Spleen (tissue), 11 donors: Measurements from ENCODE around the gene VEGFC. TPM values are rescaled to one million over a fixed set of nuclear protein-coding genes. Genes with fewer than 3 reads are reported as not detected.

Experiments
- DNase-seq: peaks from one replicate; pipeline ENCODE4 v3.0.0-alpha.2; 2020
- H3K27ac ChIP-seq, 8 donors: fragments of 200-600 bp; sonication (generic) in 7 of 8; 1 replicate in 4 of 8; 2 replicates in 4 of 8; pipeline versions ENCODE4 v1.5.0 to v1.8.0; 2016 to 2021; ENCODE audit warnings: inconsistent platforms in 4 of 8, mild to moderate bottlenecking in 4 of 8, moderate library complexity in 1 of 8
- H3K27me3 ChIP-seq, 7 donors: fragments of 200-600 bp; sonication (generic) in 6 of 7; replicated peaks in 1 of 7; 1 replicate in 4 of 7; 2 replicates in 3 of 7; pipeline versions ENCODE4 v1.5.0 to v1.8.0; 2016 to 2021; ENCODE audit warnings: inconsistent platforms in 3 of 7, mild to moderate bottlenecking in 1 of 7
- H3K36me3 ChIP-seq, 6 donors: fragments of 200-600 bp; sonication (generic) in 5 of 6; 1 replicate in 4 of 6; 2 replicates in 2 of 6; pipeline versions ENCODE4 v1.5.0 to v1.8.0; 2016 to 2021; ENCODE audit warnings: inconsistent platforms in 2 of 6
- H3K4me1 ChIP-seq, 6 donors: fragments of 200-600 bp; sonication (generic) in 5 of 6; 1 replicate in 3 of 6; 2 replicates in 3 of 6; pipeline versions ENCODE4 v1.5.0 to v1.8.0; 2016 to 2021; ENCODE audit warnings: inconsistent platforms in 3 of 6
- H3K4me3 ChIP-seq, 8 donors: fragments of 200-600 bp; sonication (generic) in 7 of 8; 1 replicate in 4 of 8; 2 replicates in 4 of 8; pipeline versions ENCODE4 v1.5.0 to v1.8.0; 2016 to 2021; ENCODE audit warnings: inconsistent platforms in 4 of 8, mild to moderate bottlenecking in 4 of 8, moderate library complexity in 2 of 8
- H3K9me3 ChIP-seq, 8 donors: fragments of 200-600 bp; sonication (generic) in 7 of 8; 1 replicate in 4 of 8; 2 replicates in 4 of 8; pipeline versions ENCODE4 v1.5.0 to v1.8.0; 2016 to 2021; ENCODE audit warnings: inconsistent platforms in 4 of 8
- POLR2A ChIP-seq, 3 donors: fragments of 450-650 bp; IDR thresholded peaks; one replicate each; pipeline ENCODE4 v1.5.1; 2017; ENCODE audit warnings: antibody characterized with exemption in 3 of 3, mild to moderate bottlenecking in 1 of 3
- POLR2AphosphoS5 ChIP-seq, 3 donors: sonication (generic); formaldehyde crosslinking; IDR thresholded peaks; one replicate each; pipeline ENCODE4 v1.5.1; 2017; ENCODE audit warnings: antibody characterized with exemption in 3 of 3
- WGBS, 5 donors: extraction: QIAGEN DNeasy Blood & Tissue Kit in 3 of 5; methylation state at CpG; one replicate each; pipeline versions ENCODE4 v1.1.5 to v1.1.7; 2013 to 2018; 5-methylcytosine and 5-hydroxymethylcytosine counted together
- intact Hi-C: fragments of 100-400 bp; cut with DNase I; formaldehyde crosslinking; loops from one replicate; pipeline ENCODE4 v1.15.0; 2023; ENCODE audit warnings: low total_unique reads
- polyA plus RNA-seq, 3 donors: library from polyadenylated mRNA; stranded (reverse); fragments of 200-250 nt; gene quantifications; one replicate each; pipeline ENCODE4 v1.2.1, GENCODE V29; 2013
- total RNA-seq, 7 donors: library from RNA; depleted of rRNA in 3 of 7; stranded (reverse); fragments of >200 nt in 3 of 7; fragmentation: NEBNext Ultra II Directional in 4 of 7; extraction: Animal tissue kit (Norgen Biotek cat#: 25700) in 4 of 7; gene quantifications; one replicate each; pipeline versions ENCODE4 v1.1.0 to v1.2.1, GENCODE V29; 2016 to 2021
- TF ChIP-seq, protein P1 (sequence below), 11 experiments: fragments of 200-600 bp in 7 of 11; fragments of 450-650 bp in 4 of 11; sonication (generic) in 4 of 11; IDR thresholded peaks in 8 of 11; conservative IDR thresholded peaks in 3 of 11; 1 replicate in 7 of 11; 2 replicates in 4 of 11; pipeline versions ENCODE4 v1.4.0 to v1.8.0; 2016 to 2021; ENCODE audit warnings: antibody characterized with exemption in 11 of 11, inconsistent platforms in 4 of 11, mild to moderate bottlenecking in 1 of 11
- donor health status: healthy with polysubstance abuse.
- donor health status: DM: no; HTN: no; CAD: no; lungs with moderate emphysema.
- donor health status: DM: no; HTN: no; CAD: no.
- donor health status: Bipolar disorder and iron deficiency.
- donor health status: healthy.
- donor health status: DM: no; HTN: no; CAD: no.
- donor health status: DM: yes; HTN: yes; CAD: no.

Gene VEGFC
- total and polyA plus RNA-seq, 10 donors: 3.3 to 11.6 (median 4.6) TPM

DNA sequence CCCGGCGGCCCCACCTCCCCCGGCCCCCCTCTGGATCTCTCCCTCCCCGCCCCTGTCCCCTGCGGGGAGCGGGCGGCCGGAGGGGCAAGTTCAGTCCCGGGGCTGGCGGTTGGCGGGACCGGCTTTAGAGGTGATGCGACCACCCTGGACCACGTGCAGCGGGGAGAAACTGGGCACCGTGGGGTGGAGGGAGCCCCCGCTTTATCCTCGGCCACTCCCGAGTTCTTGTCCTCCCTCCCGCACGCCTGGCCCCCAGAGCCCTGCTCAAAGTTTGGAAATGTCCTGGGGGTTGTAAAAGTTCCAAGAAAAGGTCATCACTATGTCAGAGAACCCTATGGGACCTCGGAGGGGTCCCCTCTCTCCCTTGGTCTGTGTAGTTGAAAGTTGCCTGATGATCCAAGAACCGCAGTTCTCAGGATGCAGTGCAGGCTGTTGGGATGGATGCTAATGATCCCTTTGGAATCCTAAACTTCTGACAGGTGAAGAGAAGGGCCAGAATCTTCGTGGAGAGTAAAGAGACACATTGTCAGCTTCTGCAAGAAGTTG lies 411 bp upstream of the VEGFC start:
- H3K4me1 ChIP-seq: peaks cover 0 to 16% (median 12%) of the 10 kb centered on the region in 6 donors
- no peak for TF ChIP-seq POLR2AphosphoS5 (IDR thresholded peaks at IDR 0.05)
- TF ChIP-seq, protein P1, sequence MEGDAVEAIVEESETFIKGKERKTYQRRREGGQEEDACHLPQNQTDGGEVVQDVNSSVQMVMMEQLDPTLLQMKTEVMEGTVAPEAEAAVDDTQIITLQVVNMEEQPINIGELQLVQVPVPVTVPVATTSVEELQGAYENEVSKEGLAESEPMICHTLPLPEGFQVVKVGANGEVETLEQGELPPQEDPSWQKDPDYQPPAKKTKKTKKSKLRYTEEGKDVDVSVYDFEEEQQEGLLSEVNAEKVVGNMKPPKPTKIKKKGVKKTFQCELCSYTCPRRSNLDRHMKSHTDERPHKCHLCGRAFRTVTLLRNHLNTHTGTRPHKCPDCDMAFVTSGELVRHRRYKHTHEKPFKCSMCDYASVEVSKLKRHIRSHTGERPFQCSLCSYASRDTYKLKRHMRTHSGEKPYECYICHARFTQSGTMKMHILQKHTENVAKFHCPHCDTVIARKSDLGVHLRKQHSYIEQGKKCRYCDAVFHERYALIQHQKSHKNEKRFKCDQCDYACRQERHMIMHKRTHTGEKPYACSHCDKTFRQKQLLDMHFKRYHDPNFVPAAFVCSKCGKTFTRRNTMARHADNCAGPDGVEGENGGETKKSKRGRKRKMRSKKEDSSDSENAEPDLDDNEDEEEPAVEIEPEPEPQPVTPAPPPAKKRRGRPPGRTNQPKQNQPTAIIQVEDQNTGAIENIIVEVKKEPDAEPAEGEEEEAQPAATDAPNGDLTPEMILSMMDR (IDR thresholded peaks at IDR 0.05 in 8 of 11, conservative IDR thresholded peaks at IDR 0.05 in 3 of 11): peak in 1 of 11 experiments; percentile 5
- TF ChIP-seq POLR2A (IDR thresholded peaks at IDR 0.05): no peak
- WGBS, 5 donors: 10 to 26% (median 13%) methylated on average over 9 to 24 of the region's 24 CpGs
- intact Hi-C loops: no loop called here
- H3K27me3 ChIP-seq: peaks cover 0 to 42% (median 17%) of the 10 kb centered on the region in 7 donors
- peak overlapping the region in 6 of 8 donors; percentile 13 to 73 (median 54) for H3K4me3 ChIP-seq
- H3K36me3 ChIP-seq: no peaks in the 10 kb centered on the region
- H3K9me3 ChIP-seq: no peaks in the 10 kb centered on the region
- no peak for DNase-seq
- peak overlapping the region in 3 of 8 donors; percentile 26 to 57 (median 34) for H3K27ac ChIP-seq

- peak; percentile 69 for DNase-seq
- Histone ChIP-seq H3K27me3 (peaks cover 0 to 42% (median 17%) of the 10 kb centered on the region in 7 donors), H3K27ac (peak overlapping the region in 7 of 8 donors; percentile 57 to 75 (median 64)), H3K4me3 (peak overlapping the region; percentile 42 to 73 (median 50)), H3K9me3 (no peaks in the 10 kb centered on the region), H3K4me1 (peaks cover 0 to 16% (median 12%) of the 10 kb centered on the region in 6 donors), H3K36me3 (no peaks in the 10 kb centered on the region)
- WGBS, 5 donors: 4 to 19% (median 5%) methylated on average over 8 to 45 of the region's 45 CpGs
- TF ChIP-seq POLR2A (IDR thresholded peaks at IDR 0.05): no peak
- no peak for TF ChIP-seq POLR2AphosphoS5 (IDR thresholded peaks at IDR 0.05)
- TF ChIP-seq, protein P1 (IDR thresholded peaks at IDR 0.05 in 8 of 11, conservative IDR thresholded peaks at IDR 0.05 in 3 of 11): no peak
- intact Hi-C loops: no loop called here
These were observed 964 bp downstream of the VEGFC start for GRCh38 chr4:176791591-176792325.

- Histone ChIP-seq H3K27ac (no peak overlapping the region), H3K4me1 (peaks cover 0 to 16% (median 12%) of the 10 kb centered on the region in 6 donors), H3K9me3 (no peaks in the 10 kb centered on the region), H3K36me3 (no peaks in the 10 kb centered on the region), H3K4me3 (peak overlapping the region in 4 of 8 donors; percentile 24 to 68 (median 54)), H3K27me3 (peaks cover 0 to 42% (median 17%) of the 10 kb centered on the region in 7 donors)
- TF ChIP-seq POLR2AphosphoS5 (IDR thresholded peaks at IDR 0.05): no peak
- TF ChIP-seq POLR2A (IDR thresholded peaks at IDR 0.05): no peak
- TF ChIP-seq, protein P1 (IDR thresholded peaks at IDR 0.05 in 8 of 11, conservative IDR thresholded peaks at IDR 0.05 in 3 of 11): no peak
- intact Hi-C loops: no loop called here
- DNase-seq: no peak
- 72 to 93% (median 89%) methylated on average over 4 of the region's 4 CpGs for WGBS, 5 donors
These were observed 2.3 kb downstream of the VEGFC start for GRCh38 chr4:176790398-176790797.

DNA sequence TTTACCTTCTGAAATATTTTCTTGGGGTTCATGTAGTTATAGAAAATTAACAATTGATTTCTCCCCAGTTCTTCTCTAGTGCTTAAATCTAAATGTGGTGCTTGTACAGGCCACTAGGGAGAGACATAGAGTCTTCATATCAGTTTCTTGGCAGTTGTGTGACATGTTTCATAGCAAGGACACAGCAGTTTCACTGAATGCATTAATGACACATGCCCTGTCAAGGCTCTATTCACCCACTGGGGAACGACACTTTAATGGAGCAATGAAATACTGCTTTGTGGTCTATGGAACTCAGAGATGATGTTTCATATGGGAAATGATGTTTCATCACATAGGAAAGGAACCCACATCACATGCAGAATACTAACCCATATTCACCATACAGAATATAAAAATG lies 2.8 kb downstream of the VEGFC start:
- Histone ChIP-seq H3K27ac (no peak overlapping the region), H3K4me1 (peaks cover 0 to 16% (median 12%) of the 10 kb centered on the region in 6 donors), H3K27me3 (peaks cover 0 to 42% (median 17%) of the 10 kb centered on the region in 7 donors), H3K9me3 (no peaks in the 10 kb centered on the region), H3K4me3 (peak overlapping the region in 3 of 8 donors; percentile 4 to 58 (median 24)), H3K36me3 (no peaks in the 10 kb centered on the region)
- no peak for DNase-seq
- intact Hi-C loops: no loop called here
- WGBS, 5 donors: 0 to 7% (median 3%) methylated on average over 1 of the region's 1 CpG
- TF ChIP-seq POLR2AphosphoS5 (IDR thresholded peaks at IDR 0.05) (no peak), POLR2A (IDR thresholded peaks at IDR 0.05) (no peak)
- TF ChIP-seq, protein P1 (IDR thresholded peaks at IDR 0.05 in 8 of 11, conservative IDR thresholded peaks at IDR 0.05 in 3 of 11): peak in 8 of 11 experiments; percentile 30 to 60 (median 43)
